Measurements from ENCODE around the gene MACROD2.

Gene MACROD2

GRCh38 chr20:14685183-14685582 lies 689.9 kb downstream of the MACROD2 start:
- DNase-seq: peak; percentile 64

- DNase-seq: no peak
Observed at GRCh38 chr20:14687313-14687712, 692.0 kb downstream of the MACROD2 start.

- DNase-seq: no peak
Observed at GRCh38 chr20:14688005-14688404, 692.7 kb downstream of the MACROD2 start.

GRCh38 chr20:14691994-14692393 lies 696.7 kb downstream of the MACROD2 start:
- no peak for DNase-seq

GRCh38 chr20:14696478-14696877 lies 701.2 kb downstream of the MACROD2 start:
- no peak for DNase-seq

GRCh38 chr20:14696937-14697336 lies 701.6 kb downstream of the MACROD2 start:
- DNase-seq: no peak

GRCh38 chr20:14698125-14698524 lies 702.8 kb downstream of the MACROD2 start:
- DNase-seq: no peak

GRCh38 chr20:14698605-14699373 lies 703.5 kb downstream of the MACROD2 start:
- no peak for DNase-seq

- no peak for DNase-seq
Observed at GRCh38 chr20:14700639-14700960, 705.3 kb downstream of the MACROD2 start.

GRCh38 chr20:14701326-14701725 lies 706.0 kb downstream of the MACROD2 start:
- peak; percentile 50 for DNase-seq

GRCh38 chr20:14706555-14706954 lies 711.2 kb downstream of the MACROD2 start:
- DNase-seq: no peak

GRCh38 chr20:14707026-14707680 lies 711.8 kb downstream of the MACROD2 start:
- DNase-seq: no peak

- DNase-seq: no peak
Observed at GRCh38 chr20:14707865-14708596, 712.7 kb downstream of the MACROD2 start.

GRCh38 chr20:14709439-14709838 lies 714.1 kb downstream of the MACROD2 start:
- DNase-seq: no peak

GRCh38 chr20:14710951-14711350 lies 715.6 kb downstream of the MACROD2 start:
- no peak for DNase-seq

GRCh38 chr20:14711652-14712051 lies 716.3 kb downstream of the MACROD2 start:
- no peak for DNase-seq

- DNase-seq: no peak
Observed at GRCh38 chr20:14712302-14712739, 717.0 kb downstream of the MACROD2 start.

GRCh38 chr20:14715400-14715799 lies 720.1 kb downstream of the MACROD2 start:
- DNase-seq: no peak

- no peak for DNase-seq
Observed at GRCh38 chr20:14716351-14716801, 721.1 kb downstream of the MACROD2 start.

- no peak for DNase-seq
Observed at GRCh38 chr20:14717134-14717999, 722.1 kb downstream of the MACROD2 start.

- DNase-seq: no peak
Observed at GRCh38 chr20:14720251-14720650, 724.9 kb downstream of the MACROD2 start.

- DNase-seq: no peak
Observed at GRCh38 chr20:14721926-14722452, 726.7 kb downstream of the MACROD2 start.

GRCh38 chr20:14723614-14724013 lies 728.3 kb downstream of the MACROD2 start:
- no peak for DNase-seq

Data from NCI-H82 (cell line).